ENCODE data around the gene ALKBH1.
"Not testable (repeated sequence)": the region's sequence is repeated elsewhere in the genome, so short reads cannot be mapped to it uniquely, and the experiment has no call there.

Gene ALKBH1, protein sequence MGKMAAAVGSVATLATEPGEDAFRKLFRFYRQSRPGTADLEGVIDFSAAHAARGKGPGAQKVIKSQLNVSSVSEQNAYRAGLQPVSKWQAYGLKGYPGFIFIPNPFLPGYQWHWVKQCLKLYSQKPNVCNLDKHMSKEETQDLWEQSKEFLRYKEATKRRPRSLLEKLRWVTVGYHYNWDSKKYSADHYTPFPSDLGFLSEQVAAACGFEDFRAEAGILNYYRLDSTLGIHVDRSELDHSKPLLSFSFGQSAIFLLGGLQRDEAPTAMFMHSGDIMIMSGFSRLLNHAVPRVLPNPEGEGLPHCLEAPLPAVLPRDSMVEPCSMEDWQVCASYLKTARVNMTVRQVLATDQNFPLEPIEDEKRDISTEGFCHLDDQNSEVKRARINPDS

DNA sequence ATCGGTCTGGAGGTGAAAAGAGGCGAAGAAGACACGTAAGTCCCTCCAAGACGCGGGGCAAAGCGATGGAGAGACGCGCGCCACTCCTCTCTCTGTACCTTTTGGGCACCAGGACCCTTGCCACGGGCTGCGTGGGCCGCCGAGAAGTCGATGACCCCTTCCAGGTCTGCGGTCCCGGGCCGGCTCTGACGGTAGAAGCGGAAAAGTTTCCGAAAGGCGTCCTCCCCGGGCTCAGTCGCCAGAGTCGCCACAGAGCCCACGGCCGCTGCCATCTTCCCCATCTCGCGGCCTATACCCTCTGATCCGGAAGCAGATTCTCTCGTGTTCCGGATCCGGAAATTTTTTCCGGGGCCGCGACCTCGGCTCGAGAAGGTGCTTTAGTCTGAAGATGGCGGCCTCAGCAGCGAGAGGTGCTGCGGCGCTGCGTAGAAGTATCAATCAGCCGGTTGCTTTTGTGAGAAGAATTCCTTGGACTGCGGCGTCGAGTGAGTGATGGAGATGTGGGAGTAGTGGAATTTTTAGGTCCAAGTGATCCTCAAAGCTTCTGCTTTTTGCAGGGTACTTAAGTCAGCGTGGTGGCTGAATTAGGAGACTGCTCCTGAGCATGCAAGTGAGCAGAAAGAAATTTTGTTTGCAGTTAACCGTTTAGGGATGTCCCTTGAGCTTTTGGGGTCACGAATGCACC lies at the start of gene ALKBH1, which contains the start of gene SLIRP:
TSS of gene ALKBH1 (minus strand) at position 300 of the 685 bp plus-strand sequence. CDS start at position 281, 19 bp downstream.
TSS of gene SLIRP (plus strand) at position 380 of the 685 bp plus-strand sequence. CDS start at position 389, 9 bp downstream.
- no peaks in the 10 kb centered on the region for H3K9me3 Mint-ChIP-seq
- peaks cover 29% of the 10 kb centered on the region for H3K4me1 Mint-ChIP-seq (ENCODE audit: low read depth)

DNA sequence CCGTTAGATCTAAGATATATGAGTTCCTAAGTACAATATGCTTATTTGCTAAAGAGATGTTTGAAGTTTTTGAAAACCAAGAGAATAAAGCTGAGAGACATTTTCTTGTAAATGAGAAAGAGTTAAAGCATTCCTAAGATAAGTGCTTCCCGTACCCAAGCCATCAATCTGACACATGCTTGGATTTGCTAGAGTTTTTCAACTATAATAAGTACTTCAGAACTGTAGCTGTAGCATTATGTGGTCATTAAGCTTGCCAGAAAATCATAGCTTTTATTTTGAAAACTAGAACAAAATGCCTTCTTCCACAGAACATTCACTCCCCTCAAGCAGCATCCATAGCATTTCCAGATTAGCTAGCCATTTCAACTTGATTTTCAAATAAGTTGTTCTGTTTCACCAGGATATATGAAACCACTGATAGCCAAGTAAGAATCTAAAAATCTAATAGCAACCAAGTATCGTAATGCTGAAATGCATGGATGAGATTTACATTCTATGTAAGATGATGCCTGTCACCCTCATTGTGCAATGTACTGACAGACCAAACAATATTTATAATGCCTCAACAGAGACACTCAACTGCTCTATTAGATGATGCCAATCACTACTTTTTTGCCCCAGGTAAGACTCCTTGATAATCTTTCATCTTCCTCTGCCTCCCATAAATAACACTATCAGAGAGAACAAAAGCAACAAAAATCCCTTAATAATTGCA lies 45.1 kb upstream of the ALKBH1 start:
- no peak overlapping the region for H3K4me3 Mint-ChIP-seq
- H3K27ac Mint-ChIP-seq: peak overlapping the region; percentile 1
- peaks cover 56% of the 10 kb centered on the region for H3K36me3 Mint-ChIP-seq (ENCODE audit: low read depth)
- DNase-seq (ENCODE audit: low spot score): no peak
- no peaks in the 10 kb centered on the region for H3K27me3 Mint-ChIP-seq (ENCODE audit: low read depth)
- peaks cover 10% of the 10 kb centered on the region for H3K4me1 Mint-ChIP-seq (ENCODE audit: low read depth)
- no peaks in the 10 kb centered on the region for H3K9me3 Mint-ChIP-seq

More for the DNA sequence above, at the start of gene ALKBH1, which contains the start of gene SLIRP:
- Mint-ChIP-seq H3K4me3 (peak within 1 kb of the TSS; percentile 99), H3K27ac (peak within 1 kb of the TSS; percentile 97), H3K36me3 (ENCODE audit: low read depth) (peaks cover 32% of the 10 kb centered on the region), H3K27me3 (ENCODE audit: low read depth) (no peaks in the 10 kb centered on the region)
- peak; percentile 82 for DNase-seq (ENCODE audit: low spot score)

DNA sequence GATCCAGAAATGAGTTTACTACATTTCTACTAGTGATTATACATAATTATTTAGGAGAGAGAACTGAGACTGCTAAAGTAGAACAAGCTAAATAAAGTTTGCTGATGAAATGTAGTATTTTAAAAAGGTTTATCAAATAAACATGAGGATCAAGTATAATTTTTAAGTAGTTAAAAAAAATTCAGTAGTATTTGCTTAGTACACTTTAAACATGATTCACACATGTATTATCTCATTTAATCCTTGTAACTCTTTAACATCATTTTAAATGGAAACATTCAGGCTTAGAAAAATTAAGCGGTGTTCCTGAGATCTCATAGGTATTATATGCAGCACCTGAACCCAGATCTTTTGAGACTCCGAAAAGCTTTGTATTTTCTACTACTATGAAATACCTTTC lies 44.4 kb upstream of the ALKBH1 start:
- H3K4me3 Mint-ChIP-seq: no peak overlapping the region
- H3K27me3 Mint-ChIP-seq (ENCODE audit: low read depth): no peaks in the 10 kb centered on the region
- DNase-seq (ENCODE audit: low spot score): no peak
- H3K27ac Mint-ChIP-seq: no peak overlapping the region
- H3K36me3 Mint-ChIP-seq (ENCODE audit: low read depth): peaks cover 53% of the 10 kb centered on the region
- no peaks in the 10 kb centered on the region for H3K9me3 Mint-ChIP-seq
- peaks cover 5% of the 10 kb centered on the region for H3K4me1 Mint-ChIP-seq (ENCODE audit: low read depth)

DNA sequence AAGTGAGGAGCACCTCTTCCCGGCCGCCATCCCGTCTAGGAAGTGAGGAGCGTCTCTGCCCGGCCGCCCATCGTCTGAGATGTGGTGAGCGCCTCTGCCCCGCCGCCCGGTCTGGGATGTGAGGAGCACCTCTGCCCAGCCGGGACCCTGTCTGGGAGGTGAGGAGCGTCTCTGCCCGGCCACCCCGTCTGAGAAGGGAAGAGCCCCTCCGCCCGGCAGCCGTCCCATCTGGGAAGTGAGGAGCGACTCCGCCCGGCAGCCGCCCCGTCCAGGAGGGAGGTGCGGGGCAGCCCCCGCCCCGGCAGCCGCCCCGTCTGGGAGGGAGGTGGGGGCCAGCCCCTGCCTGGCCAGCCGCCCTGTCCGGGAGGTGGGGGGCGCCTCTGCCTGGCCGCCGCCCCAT lies 39.6 kb upstream of the ALKBH1 start:
- H3K27ac Mint-ChIP-seq; DNase-seq (ENCODE audit: low spot score); H3K4me1 Mint-ChIP-seq (ENCODE audit: low read depth); H3K9me3 Mint-ChIP-seq; H3K4me3 Mint-ChIP-seq; H3K27me3 Mint-ChIP-seq (ENCODE audit: low read depth): not testable (repeated sequence)
- peaks cover 44% of the 10 kb centered on the region for H3K36me3 Mint-ChIP-seq (ENCODE audit: low read depth)

DNA sequence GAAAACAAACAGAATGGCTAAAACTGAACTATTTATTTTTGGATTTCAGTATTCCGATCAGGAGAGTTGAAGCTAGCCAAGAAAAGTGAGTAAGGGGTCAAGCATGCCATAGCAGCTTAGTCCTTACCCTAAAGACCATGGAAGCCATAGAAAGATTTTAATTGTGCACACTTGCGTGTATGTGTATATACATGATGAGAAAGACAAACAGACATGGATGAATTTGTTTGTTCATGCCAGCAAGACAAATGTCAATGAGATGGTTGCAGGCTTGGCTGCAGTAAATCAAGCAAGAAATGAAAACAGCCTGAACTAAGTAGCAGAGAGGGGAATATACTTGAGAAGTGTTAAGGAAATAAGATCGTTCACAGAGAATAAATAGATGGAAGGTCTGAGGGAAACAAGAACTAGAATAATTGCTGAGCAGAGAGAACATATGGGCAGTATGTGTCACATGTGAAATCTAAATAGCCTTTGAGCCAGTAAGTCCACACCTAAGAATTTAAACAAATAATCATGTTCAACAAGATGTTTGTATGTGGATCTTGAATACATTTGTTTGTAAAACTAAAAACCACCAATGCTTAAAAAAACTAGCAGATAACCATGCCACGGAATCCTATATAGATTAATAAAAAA lies 38.4 kb upstream of the ALKBH1 start:
- Mint-ChIP-seq H3K4me3 (no peak overlapping the region), H3K27ac (no peak overlapping the region), H3K4me1 (ENCODE audit: low read depth) (peaks cover 6% of the 10 kb centered on the region), H3K27me3 (ENCODE audit: low read depth) (no peaks in the 10 kb centered on the region), H3K9me3 (no peaks in the 10 kb centered on the region), H3K36me3 (ENCODE audit: low read depth) (peaks cover 47% of the 10 kb centered on the region)
- DNase-seq (ENCODE audit: low spot score): no peak

DNA sequence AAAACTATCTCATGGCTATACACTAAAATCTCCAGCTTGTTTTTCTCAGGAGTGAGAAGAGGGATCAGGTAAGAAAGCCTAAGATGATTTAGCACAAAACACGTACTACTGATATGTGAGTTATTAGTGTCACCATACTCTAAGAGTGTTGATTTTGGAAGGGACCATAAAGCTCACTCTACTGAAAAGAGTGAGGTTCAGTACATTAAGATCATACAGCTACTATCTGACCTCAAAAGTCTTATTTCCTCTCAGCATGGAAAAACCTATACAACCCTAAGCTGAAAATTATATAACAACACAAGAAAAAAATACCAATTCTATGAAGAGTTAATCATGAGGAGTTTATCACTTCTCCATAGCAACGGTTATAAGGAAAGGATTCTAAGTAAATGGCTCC lies 33.6 kb upstream of the ALKBH1 start:
- peaks cover 40% of the 10 kb centered on the region for H3K36me3 Mint-ChIP-seq (ENCODE audit: low read depth)
- peaks cover 8% of the 10 kb centered on the region for H3K4me1 Mint-ChIP-seq (ENCODE audit: low read depth)
- H3K27ac Mint-ChIP-seq: no peak overlapping the region
- DNase-seq (ENCODE audit: low spot score): no peak
- H3K27me3 Mint-ChIP-seq (ENCODE audit: low read depth): no peaks in the 10 kb centered on the region
- H3K9me3 Mint-ChIP-seq: no peaks in the 10 kb centered on the region
- H3K4me3 Mint-ChIP-seq: no peak overlapping the region

DNA sequence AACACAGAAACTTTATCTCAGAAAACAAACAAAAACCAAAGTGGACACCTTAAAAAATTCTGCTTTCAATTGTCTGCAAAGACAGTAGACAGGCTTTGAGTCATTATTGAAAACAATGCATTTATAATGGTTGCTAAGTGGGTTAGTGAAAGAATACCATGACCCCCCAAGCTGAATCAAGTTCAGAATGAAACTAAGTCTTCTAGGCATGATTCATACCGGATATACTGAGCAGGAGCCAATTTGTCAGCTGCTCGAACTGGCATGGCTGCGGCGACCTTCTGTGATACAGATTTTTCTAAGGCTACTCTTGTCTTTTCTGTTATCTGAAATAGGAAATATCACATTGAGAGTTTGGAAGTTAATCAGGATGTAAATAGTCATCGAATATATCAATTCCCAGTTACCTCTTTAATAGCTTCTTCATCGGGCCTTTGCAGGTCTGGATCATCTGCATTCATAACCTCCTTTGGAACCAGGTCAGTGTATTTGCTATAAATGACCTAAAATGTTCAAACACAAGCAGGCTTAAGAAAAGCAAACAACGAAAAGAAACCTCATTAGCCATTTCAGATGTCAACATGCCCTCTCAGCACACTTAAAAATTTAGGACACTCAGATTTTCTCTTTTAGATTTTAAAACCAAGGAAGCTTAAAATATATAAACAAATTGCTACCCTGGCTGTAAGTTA lies 30.9 kb upstream of the ALKBH1 start:
- Mint-ChIP-seq H3K36me3 (ENCODE audit: low read depth) (peaks cover 49% of the 10 kb centered on the region), H3K9me3 (no peaks in the 10 kb centered on the region), H3K4me3 (no peak overlapping the region), H3K27ac (no peak overlapping the region), H3K4me1 (ENCODE audit: low read depth) (peaks cover 8% of the 10 kb centered on the region), H3K27me3 (ENCODE audit: low read depth) (no peaks in the 10 kb centered on the region)
- DNase-seq (ENCODE audit: low spot score): no peak

DNA sequence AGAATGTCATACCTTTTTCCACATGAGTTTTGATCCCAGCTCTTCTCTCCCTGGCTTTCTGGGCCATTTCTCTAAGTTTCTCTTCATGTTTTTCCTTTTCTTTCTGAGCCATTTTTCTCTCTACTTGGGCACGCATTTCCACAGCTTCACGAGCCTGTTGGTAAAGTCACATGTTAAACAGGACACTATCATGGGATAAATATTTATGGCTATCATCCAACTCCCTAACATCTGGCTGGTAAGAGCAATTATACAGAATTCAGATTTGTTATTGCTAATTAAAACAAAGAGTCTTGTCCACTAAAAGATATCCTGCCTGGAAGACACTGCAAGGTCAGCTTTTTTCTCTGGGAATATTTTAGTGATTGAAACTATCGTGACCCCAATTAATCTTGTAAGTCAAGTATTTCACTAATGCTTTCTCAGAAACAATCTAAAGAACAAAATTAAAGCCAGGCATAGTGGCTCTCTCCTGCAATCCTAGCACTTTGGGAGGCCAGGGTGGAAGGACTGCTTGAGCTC lies 23.2 kb upstream of the ALKBH1 start:
- no peaks in the 10 kb centered on the region for H3K4me1 Mint-ChIP-seq (ENCODE audit: low read depth)
- no peaks in the 10 kb centered on the region for H3K9me3 Mint-ChIP-seq
- no peak overlapping the region for H3K27ac Mint-ChIP-seq
- H3K36me3 Mint-ChIP-seq (ENCODE audit: low read depth): peaks cover 58% of the 10 kb centered on the region
- no peak for DNase-seq (ENCODE audit: low spot score)
- no peak overlapping the region for H3K4me3 Mint-ChIP-seq
- H3K27me3 Mint-ChIP-seq (ENCODE audit: low read depth): no peaks in the 10 kb centered on the region

DNA sequence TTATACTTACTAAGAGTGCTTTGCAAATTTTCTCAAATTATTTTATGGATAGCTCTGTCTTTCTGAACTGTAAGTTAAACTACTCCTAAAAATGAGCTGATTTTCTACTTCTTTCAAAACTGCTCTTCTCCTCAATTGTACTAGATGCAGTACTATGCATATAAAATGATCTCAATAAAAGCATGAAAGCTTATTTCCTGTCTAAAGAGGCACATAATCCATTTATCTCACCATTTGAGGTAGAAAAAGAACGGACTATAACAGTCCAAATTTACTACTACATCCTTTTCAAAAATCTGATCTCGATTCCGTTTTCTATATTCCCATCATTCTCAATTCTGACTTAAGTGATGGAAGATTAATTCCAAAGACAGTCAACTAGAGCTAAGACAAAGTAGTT lies 14.5 kb upstream of the ALKBH1 start:
- Mint-ChIP-seq H3K4me3 (no peak overlapping the region), H3K4me1 (ENCODE audit: low read depth) (peaks cover 2% of the 10 kb centered on the region), H3K36me3 (ENCODE audit: low read depth) (peaks cover 63% of the 10 kb centered on the region), H3K27me3 (ENCODE audit: low read depth) (no peaks in the 10 kb centered on the region), H3K9me3 (no peaks in the 10 kb centered on the region), H3K27ac (no peak overlapping the region)
- DNase-seq (ENCODE audit: low spot score): no peak

DNA sequence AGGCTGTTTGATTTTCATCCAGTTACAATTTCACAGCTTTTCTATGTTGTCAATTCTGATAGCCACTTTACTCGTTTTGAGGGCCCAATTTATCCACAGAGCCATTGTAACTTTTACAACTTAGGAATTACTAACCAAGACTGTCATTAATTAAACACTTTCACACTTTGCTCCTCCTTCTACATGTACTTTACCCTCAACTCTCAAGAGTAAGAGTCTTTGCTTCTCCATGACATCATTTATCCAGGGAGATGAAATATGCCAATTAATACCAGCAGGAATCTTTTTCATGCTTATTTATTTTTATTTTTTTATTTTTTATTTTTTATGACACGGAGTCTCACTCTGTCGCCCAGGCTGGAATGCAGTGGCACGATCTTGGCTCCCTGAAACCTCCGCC lies 13.6 kb upstream of the ALKBH1 start:
- no peaks in the 10 kb centered on the region for H3K9me3 Mint-ChIP-seq
- no peak overlapping the region for H3K4me3 Mint-ChIP-seq
- DNase-seq (ENCODE audit: low spot score): no peak
- H3K27ac Mint-ChIP-seq: no peak overlapping the region
- peaks cover 65% of the 10 kb centered on the region for H3K36me3 Mint-ChIP-seq (ENCODE audit: low read depth)
- peaks cover 2% of the 10 kb centered on the region for H3K4me1 Mint-ChIP-seq (ENCODE audit: low read depth)
- no peaks in the 10 kb centered on the region for H3K27me3 Mint-ChIP-seq (ENCODE audit: low read depth)

DNA sequence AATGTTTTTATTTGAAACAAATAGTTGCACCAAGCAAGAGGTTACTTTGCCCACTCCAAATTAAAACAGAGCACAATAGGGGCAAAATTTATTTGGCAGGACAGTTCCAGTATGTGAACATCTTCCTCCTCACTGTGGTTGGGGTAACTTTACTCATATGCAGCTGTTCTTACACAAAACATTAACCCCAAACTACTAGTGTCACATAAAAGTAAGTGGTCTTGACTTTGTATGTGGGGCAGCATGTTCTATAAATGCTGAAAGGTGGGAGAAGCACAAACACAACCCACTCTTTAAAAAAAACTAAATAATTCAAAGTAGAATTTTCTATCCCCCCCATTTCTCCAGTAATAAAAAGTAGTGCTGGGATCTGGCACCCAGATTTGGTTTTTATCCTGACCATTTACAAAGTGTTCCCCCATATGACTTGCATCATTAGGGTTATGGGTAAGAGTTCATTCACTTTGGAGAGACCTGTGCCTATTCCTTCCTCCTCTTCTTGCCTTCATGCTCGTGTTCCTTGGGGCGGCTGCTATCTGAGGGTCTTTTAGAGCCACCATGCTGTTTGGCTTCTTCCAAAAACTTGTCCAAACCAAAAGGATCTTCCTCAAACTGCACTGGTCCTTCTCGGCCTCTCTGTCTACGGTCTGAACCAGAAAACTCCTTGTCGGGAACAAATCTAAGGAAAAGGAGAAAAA lies 9.9 kb upstream of the ALKBH1 start:
- Mint-ChIP-seq H3K9me3 (no peaks in the 10 kb centered on the region), H3K27me3 (ENCODE audit: low read depth) (no peaks in the 10 kb centered on the region), H3K4me1 (ENCODE audit: low read depth) (peaks cover 5% of the 10 kb centered on the region), H3K27ac (no peak overlapping the region), H3K4me3 (no peak overlapping the region), H3K36me3 (ENCODE audit: low read depth) (peaks cover 57% of the 10 kb centered on the region)
- no peak for DNase-seq (ENCODE audit: low spot score)

DNA sequence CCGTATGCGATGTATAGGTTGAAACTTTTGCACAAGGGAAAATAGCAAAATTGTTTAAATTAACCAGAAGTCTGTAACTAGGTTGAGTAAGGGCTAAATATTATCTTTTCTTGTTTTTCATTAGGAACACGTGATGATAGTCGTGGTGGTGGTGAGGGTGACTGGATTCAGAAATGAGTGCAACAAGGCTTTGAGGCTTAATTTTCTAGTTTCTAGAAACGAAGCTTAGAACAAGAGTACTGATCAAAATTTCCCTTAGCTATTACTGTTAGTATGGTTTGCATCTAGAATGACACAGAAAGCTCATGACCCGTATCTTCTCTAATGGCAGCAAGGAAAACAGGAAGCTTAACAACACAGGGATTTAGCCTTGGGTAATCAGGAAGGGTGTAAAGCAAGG lies 7.1 kb upstream of the ALKBH1 start:
- no peaks in the 10 kb centered on the region for H3K9me3 Mint-ChIP-seq
- H3K27me3 Mint-ChIP-seq (ENCODE audit: low read depth): no peaks in the 10 kb centered on the region
- no peak overlapping the region for H3K27ac Mint-ChIP-seq
- peaks cover 45% of the 10 kb centered on the region for H3K36me3 Mint-ChIP-seq (ENCODE audit: low read depth)
- H3K4me1 Mint-ChIP-seq (ENCODE audit: low read depth): peaks cover 12% of the 10 kb centered on the region
- no peak for DNase-seq (ENCODE audit: low spot score)
- no peak overlapping the region for H3K4me3 Mint-ChIP-seq
